HG02970 (cell line): ENCODE measurements around the gene MITF.

Experiments used
- ATAC-seq: cut with Tn5 transposase; IDR thresholded peaks from one replicate; pipeline ENCODE4 v1.9.1; 2021; ENCODE audit warnings: mild to moderate bottlenecking, moderate library complexity, moderate number of reproducible peaks; ENCODE audit not compliant: unreplicated experiment, low FRiP score

The MITF gene

GRCh38 chr3:69941439-69942176, 202.3 kb downstream of the MITF start:
- no peak for ATAC-seq

GRCh38 chr3:69944931-69945493, 205.7 kb downstream of the MITF start:
- ATAC-seq: no peak

GRCh38 chr3:69948246-69948862, 209.1 kb downstream of the MITF start:
- no peak for ATAC-seq

GRCh38 chr3:69951616-69952015, 212.4 kb downstream of the MITF start:
- no peak for ATAC-seq

- ATAC-seq: no peak
These were observed 220.3 kb downstream of the MITF start for GRCh38 chr3:69959581-69959980.

GRCh38 chr3:69961706-69962439, 222.6 kb downstream of the MITF start:
- no peak for ATAC-seq

GRCh38 chr3:69963643-69964042, 224.4 kb downstream of the MITF start:
- ATAC-seq: no peak

GRCh38 chr3:69967156-69967555, 227.9 kb downstream of the MITF start:
- no peak for ATAC-seq

- ATAC-seq: no peak
These were observed 231.6 kb downstream of the MITF start for GRCh38 chr3:69970827-69971226.

GRCh38 chr3:69972672-69973071, 233.4 kb downstream of the MITF start:
- ATAC-seq: no peak

- no peak for ATAC-seq
These were observed 236.8 kb downstream of the MITF start for GRCh38 chr3:69976021-69976420.

- ATAC-seq: no peak
These were observed 244.4 kb downstream of the MITF start for GRCh38 chr3:69983546-69984265.

- ATAC-seq: no peak
These were observed 246.0 kb downstream of the MITF start for GRCh38 chr3:69985266-69985665.

GRCh38 chr3:69986419-69986818, 247.2 kb downstream of the MITF start:
- no peak for ATAC-seq

- ATAC-seq: no peak
These were observed 248.6 kb downstream of the MITF start for GRCh38 chr3:69987833-69988232.

GRCh38 chr3:69993757-69994156, 254.5 kb downstream of the MITF start:
- no peak for ATAC-seq

- no peak for ATAC-seq
These were observed 255.7 kb downstream of the MITF start for GRCh38 chr3:69994919-69995318.

GRCh38 chr3:69997631-69998307, 258.5 kb downstream of the MITF start:
- ATAC-seq: no peak

GRCh38 chr3:69998759-69999139, 259.5 kb downstream of the MITF start:
- no peak for ATAC-seq
